Measurements from ENCODE around the gene FZD1. TPM values are rescaled to one million over a fixed set of nuclear protein-coding genes. Genes with fewer than 3 reads are reported as not detected.

Gene FZD1
- total and polyA plus RNA-seq, 2 of the 4 experiments (the other 2 are of a cell fraction), result 3.6 to 6.8 TPM

- POLR2A ChIA-PET (ENCODE audit: unreplicated experiment), result no interaction called here
- no peak overlapping the region for H3K27ac ChIP-seq (ENCODE audit: insufficient read depth, low read length)
- in situ Hi-C loops (cut with MboI; ENCODE audit: low sequenced_read_pairs) (no loop called here), intact Hi-C loops (cut with micrococcal nuclease) (no loop called here), dilution Hi-C loops (cut with HindIII; ENCODE audit: low sequenced_read_pairs, unreplicated experiment) (no loop called here)
- H2BK5ac ChIP-seq (ENCODE audit: low read depth, low read length, poor library complexity, severe bottlenecking), result no peak overlapping the region
- no peaks in the 10 kb centered on the region for H3K36me3 ChIP-seq (ENCODE audit: control insufficient read depth, insufficient read depth, low read length)
- CTCF ChIA-PET, result no interaction called here
- H3K56ac ChIP-seq (ENCODE audit: extremely low read depth, insufficient read depth, low read length), result no peak overlapping the region
- no peaks in the 10 kb centered on the region for H4K20me1 ChIP-seq (ENCODE audit: insufficient read depth, low read length)
- no TSS peak for BruUV-seq (replicated peaks)
- no peaks in the 10 kb centered on the region for H3K9me3 ChIP-seq (ENCODE audit: control insufficient read depth, insufficient read depth, low read length)
- no CpG with 5 or more reads among the region's 6 CpGs for whole genome bisulfite sequencing, 2 experiments (ENCODE audit: extremely low coverage in 2 of 2, insufficient read length in 1 of 2)
- H3K9ac ChIP-seq (ENCODE audit: low read depth, low read length), result no peak overlapping the region
- no peaks in the 10 kb centered on the region for H3K79me1 ChIP-seq (ENCODE audit: low read depth in 1 of 2, low read length in 2 of 2)
- H3K14ac ChIP-seq (replicated peaks; ENCODE audit: low read depth, low read length), result no peak overlapping the region
- H3K18ac ChIP-seq (ENCODE audit: low read depth, low read length), result no peak overlapping the region
- no peak overlapping the region for H3K4ac ChIP-seq (ENCODE audit: low read depth, low read length)
- no peak overlapping the region for H2BK120ac ChIP-seq (ENCODE audit: low read depth, low read length)
- no peak overlapping the region for H2AK9ac ChIP-seq (replicated peaks; ENCODE audit: low read depth, low read length, poor library complexity)
- H3K9me1 ChIP-seq (ENCODE audit: insufficient read depth, low read length), result peaks cover 9% of the 10 kb centered on the region
- ATAC-seq (ENCODE audit: low read depth) (peak; percentile 30; the same call in 1 of the 2 replicates), DNase-seq (peak; percentile 40)
- no peak overlapping the region for H2AK5ac ChIP-seq (ENCODE audit: low read depth, low read length)
- H4K8ac ChIP-seq (ENCODE audit: low read depth in 2 of 2, low read length in 2 of 2), result 0 out of 4 replicates have a peak overlapping the region, but pooled peaks of 1 of the 2 experiments have one; percentile 14
- H3K27me3 ChIP-seq (ENCODE audit: control insufficient read depth, insufficient read depth, low read length), result no peaks in the 10 kb centered on the region
- no peak overlapping the region for H3K4me2 ChIP-seq (ENCODE audit: low read depth, low read length)
- no peak overlapping the region for H3K23ac ChIP-seq (ENCODE audit: low read depth, low read length)
- no peak overlapping the region for H2BK15ac ChIP-seq (ENCODE audit: low read depth, low read length)
- no peak overlapping the region for H2AFZ ChIP-seq (replicated peaks; ENCODE audit: low read length, poor library complexity)
- H4K91ac ChIP-seq (ENCODE audit: insufficient read depth, low read depth, low read length), result no peak overlapping the region
- H3K4me3 ChIP-seq (ENCODE audit: insufficient read depth, low read depth, low read length), result no peak overlapping the region
- no peak for TF ChIP-seq USF2 (IDR thresholded peaks at IDR 0.05; ENCODE audit: low read depth, low read length)
- TF ChIP-seq CTCF (conservative IDR thresholded peaks at IDR 0.05; ENCODE audit: low read depth, low read length), result no peak
- no peak for TF ChIP-seq ELK1 (IDR thresholded peaks at IDR 0.05; ENCODE audit: borderline replicate concordance, low read depth, low read length)
- H2BK20ac ChIP-seq (ENCODE audit: low read depth, low read length), result no peak overlapping the region
- peaks cover 11% of the 10 kb centered on the region for H3K4me1 ChIP-seq (ENCODE audit: control insufficient read depth, insufficient read depth, low read length)
- H4K5ac ChIP-seq (ENCODE audit: low read depth, low read length), result no peak overlapping the region
Measured at GRCh38 chr7:91235211-91235832, 28.9 kb upstream of the FZD1 start.
